B cell (primary cell): Measurements from ENCODE around the gene GRAMD2B.

Source experiments
- EZH2 ChIP-seq: IDR thresholded peaks from 2 replicates; pipeline ENCODE4 v1.6.1; 2012; ENCODE audit warnings: borderline replicate concordance, low read depth, mild to moderate bottlenecking, moderate library complexity, low read length; ENCODE audit not compliant: insufficient read depth, poor library complexity, severe bottlenecking
- TF ChIP-seq, protein P1 (sequence below): fragments of 200-600 bp; IDR thresholded peaks from one replicate; pipeline ENCODE4 v1.8.0; 2022; ENCODE audit warnings: antibody characterized with exemption, mild to moderate bottlenecking

- no peak for TF ChIP-seq EZH2
- TF ChIP-seq, protein P1, sequence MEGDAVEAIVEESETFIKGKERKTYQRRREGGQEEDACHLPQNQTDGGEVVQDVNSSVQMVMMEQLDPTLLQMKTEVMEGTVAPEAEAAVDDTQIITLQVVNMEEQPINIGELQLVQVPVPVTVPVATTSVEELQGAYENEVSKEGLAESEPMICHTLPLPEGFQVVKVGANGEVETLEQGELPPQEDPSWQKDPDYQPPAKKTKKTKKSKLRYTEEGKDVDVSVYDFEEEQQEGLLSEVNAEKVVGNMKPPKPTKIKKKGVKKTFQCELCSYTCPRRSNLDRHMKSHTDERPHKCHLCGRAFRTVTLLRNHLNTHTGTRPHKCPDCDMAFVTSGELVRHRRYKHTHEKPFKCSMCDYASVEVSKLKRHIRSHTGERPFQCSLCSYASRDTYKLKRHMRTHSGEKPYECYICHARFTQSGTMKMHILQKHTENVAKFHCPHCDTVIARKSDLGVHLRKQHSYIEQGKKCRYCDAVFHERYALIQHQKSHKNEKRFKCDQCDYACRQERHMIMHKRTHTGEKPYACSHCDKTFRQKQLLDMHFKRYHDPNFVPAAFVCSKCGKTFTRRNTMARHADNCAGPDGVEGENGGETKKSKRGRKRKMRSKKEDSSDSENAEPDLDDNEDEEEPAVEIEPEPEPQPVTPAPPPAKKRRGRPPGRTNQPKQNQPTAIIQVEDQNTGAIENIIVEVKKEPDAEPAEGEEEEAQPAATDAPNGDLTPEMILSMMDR, result no peak
These were observed 7.4 kb downstream of the GRAMD2B start for GRCh38 chr5:126430631-126431030.
